SK-N-MC (cell line): ENCODE measurements around the gene VGLL4.

Experiments
- EZH2 ChIP-seq: fragments of 200-600 bp; sonication (generic); IDR thresholded peaks from one replicate; pipeline ENCODE4 v1.6.1; 2017; ENCODE audit warnings: antibody characterized with exemption
- FOXP2 ChIP-seq: optimal IDR thresholded peaks from 2 replicates; pipeline ENCODE3; 2011; ENCODE audit warnings: mild to moderate bottlenecking, moderate library complexity; ENCODE audit not compliant: insufficient read depth; ENCODE audit errors: extremely low read length, control extremely low read depth
- POLR2AphosphoS5 ChIP-seq: IDR thresholded peaks from 2 replicates; pipeline ENCODE4 v1.6.1; 2012; ENCODE audit warnings: mild to moderate bottlenecking, low read depth, low read length, borderline replicate concordance

GRCh38 chr3:11643201-11643603 lies 513 bp downstream of the VGLL4 start:
- TF ChIP-seq EZH2 (no peak), POLR2AphosphoS5 (no peak), FOXP2 (no peak)
